RWPE2 (cell line): ENCODE data around the gene HSD11B1.

Experiments used
- ATAC-seq: fragments of 200-7000 bp; cut with Tn5 transposase; 3 replicates; pipeline ENCODE4 v1.9.1; 2021; ENCODE audit warnings: low read depth
- DNase-seq: peaks from one replicate; pipeline ENCODE4 v3.0.0-alpha.2; 2020; ENCODE audit warnings: low spot score
- H3K27ac ChIP-seq: fragments of 450-650 bp; 2 replicates; pipeline ENCODE4 v1.5.1; 2017; ENCODE audit warnings: mild to moderate bottlenecking; ENCODE audit not compliant: poor library complexity, severe bottlenecking
- H3K27me3 ChIP-seq: fragments of 250-450 bp; sonication (Bioruptor Pico); 2 replicates; pipeline ENCODE4 v1.5.1; 2021; ENCODE audit warnings: mild to moderate bottlenecking, moderate library complexity; ENCODE audit not compliant: insufficient read depth, poor library complexity, severe bottlenecking
- H3K36me3 ChIP-seq: fragments of 250-450 bp; sonication (Bioruptor Pico); 2 replicates; pipeline ENCODE4 v1.5.1; 2020; ENCODE audit warnings: low read depth, mild to moderate bottlenecking, moderate library complexity
- H3K4me1 ChIP-seq: fragments of 250-450 bp; sonication (Bioruptor Pico); 2 replicates; pipeline ENCODE4 v1.5.1; 2021; ENCODE audit warnings: mild to moderate bottlenecking, moderate library complexity; ENCODE audit not compliant: insufficient read depth, poor library complexity, severe bottlenecking
- H3K4me3 ChIP-seq: fragments of 250-450 bp; sonication (Bioruptor Pico); 2 replicates; pipeline ENCODE4 v1.5.1; 2021; ENCODE audit warnings: mild to moderate bottlenecking, moderate library complexity; ENCODE audit not compliant: severe bottlenecking
- H3K9me3 ChIP-seq: fragments of 250-450 bp; sonication (Bioruptor Pico); 2 replicates; pipeline ENCODE4 v1.5.1; 2021; ENCODE audit warnings: mild to moderate bottlenecking, moderate library complexity; ENCODE audit not compliant: severe bottlenecking
- TF ChIP-seq, protein P1 (sequence below): fragments of 450-650 bp; IDR thresholded peaks from one replicate; pipeline ENCODE4 v1.5.1; 2017; ENCODE audit warnings: mild to moderate bottlenecking, moderate library complexity; ENCODE audit not compliant: poor library complexity, severe bottlenecking

Gene HSD11B1

DNA sequence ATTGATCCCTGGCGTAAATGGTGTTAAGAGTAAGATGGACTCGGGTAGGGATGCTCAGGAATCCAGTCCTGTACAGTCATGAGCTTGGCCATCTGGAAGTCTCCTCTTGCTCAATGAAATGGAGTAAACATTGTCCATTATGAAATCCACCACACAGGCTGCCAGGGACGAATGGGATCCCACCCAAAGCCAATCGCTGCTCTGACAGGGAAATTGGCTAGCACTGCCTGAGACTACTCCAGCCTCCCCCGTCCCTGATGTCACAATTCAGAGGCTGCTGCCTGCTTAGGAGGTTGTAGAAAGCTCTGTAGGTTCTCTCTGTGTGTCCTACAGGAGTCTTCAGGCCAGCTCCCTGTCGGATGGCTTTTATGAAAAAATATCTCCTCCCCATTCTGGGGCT, at the start of gene HSD11B1:
TSS of gene HSD11B1 (plus strand) at position 263 of the 400 bp plus-strand sequence. CDS start at position 360, 97 bp downstream.
- TF ChIP-seq, protein P1, sequence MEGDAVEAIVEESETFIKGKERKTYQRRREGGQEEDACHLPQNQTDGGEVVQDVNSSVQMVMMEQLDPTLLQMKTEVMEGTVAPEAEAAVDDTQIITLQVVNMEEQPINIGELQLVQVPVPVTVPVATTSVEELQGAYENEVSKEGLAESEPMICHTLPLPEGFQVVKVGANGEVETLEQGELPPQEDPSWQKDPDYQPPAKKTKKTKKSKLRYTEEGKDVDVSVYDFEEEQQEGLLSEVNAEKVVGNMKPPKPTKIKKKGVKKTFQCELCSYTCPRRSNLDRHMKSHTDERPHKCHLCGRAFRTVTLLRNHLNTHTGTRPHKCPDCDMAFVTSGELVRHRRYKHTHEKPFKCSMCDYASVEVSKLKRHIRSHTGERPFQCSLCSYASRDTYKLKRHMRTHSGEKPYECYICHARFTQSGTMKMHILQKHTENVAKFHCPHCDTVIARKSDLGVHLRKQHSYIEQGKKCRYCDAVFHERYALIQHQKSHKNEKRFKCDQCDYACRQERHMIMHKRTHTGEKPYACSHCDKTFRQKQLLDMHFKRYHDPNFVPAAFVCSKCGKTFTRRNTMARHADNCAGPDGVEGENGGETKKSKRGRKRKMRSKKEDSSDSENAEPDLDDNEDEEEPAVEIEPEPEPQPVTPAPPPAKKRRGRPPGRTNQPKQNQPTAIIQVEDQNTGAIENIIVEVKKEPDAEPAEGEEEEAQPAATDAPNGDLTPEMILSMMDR = no peak
- Histone ChIP-seq H3K4me1 (no peaks in the 10 kb centered on the region), H3K27ac (no peak within 1 kb of the TSS), H3K36me3 (no peaks in the 10 kb centered on the region), H3K4me3 (no peak within 1 kb of the TSS), H3K27me3 (no peaks in the 10 kb centered on the region), H3K9me3 (no peaks in the 10 kb centered on the region)
- no peak for ATAC-seq
- no peak for DNase-seq

GRCh38 chr1:209655411-209656231, 49.0 kb upstream of the HSD11B1 start:
- DNase-seq = peak; percentile 69
- Histone ChIP-seq H3K36me3 (peaks cover 5% of the 10 kb centered on the region), H3K27ac (peak overlapping the region; percentile 94), H3K4me3 (no peak overlapping the region), H3K27me3 (no peaks in the 10 kb centered on the region), H3K9me3 (no peaks in the 10 kb centered on the region), H3K4me1 (peaks cover 55% of the 10 kb centered on the region)
- TF ChIP-seq, protein P1 = no peak
- ATAC-seq = peak; percentile 55

DNA sequence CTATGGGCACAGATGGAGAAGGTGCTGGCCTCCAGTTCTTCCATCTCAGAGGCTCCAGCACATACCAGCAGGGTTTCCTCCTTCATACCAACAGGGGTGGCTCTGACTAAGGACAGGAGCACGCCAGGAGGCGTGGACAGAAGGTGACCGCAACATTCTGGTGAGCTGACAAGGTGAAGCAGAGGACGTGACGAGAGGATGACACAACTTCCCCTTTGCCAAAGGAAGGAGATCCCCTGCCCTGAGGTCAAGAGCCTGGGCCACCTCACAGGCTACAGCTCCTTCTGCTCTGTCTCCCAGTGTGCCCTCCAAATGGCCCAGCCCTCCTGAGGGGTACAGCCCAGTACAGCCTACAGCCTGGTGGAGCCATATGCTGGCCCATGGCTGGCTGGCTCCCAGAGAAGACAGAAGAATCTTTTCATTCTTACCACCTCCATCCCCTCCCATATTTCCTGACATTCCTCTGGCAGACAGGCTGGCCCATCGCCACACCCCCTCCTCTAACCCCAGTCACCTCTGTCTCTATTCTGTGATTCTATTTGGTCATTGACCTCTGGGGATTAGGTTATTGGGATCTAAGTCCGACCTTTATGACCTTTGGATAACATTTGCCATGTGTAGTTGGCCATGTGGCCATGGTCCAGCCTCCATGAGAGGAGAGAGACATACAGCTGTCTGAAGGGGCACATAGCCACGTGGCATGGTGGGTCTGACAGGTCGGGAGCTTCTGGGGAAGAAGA, 47.3 kb upstream of the HSD11B1 start:
- H3K27ac ChIP-seq = peak overlapping the region; percentile 94
- ATAC-seq = peak; percentile 44

DNA sequence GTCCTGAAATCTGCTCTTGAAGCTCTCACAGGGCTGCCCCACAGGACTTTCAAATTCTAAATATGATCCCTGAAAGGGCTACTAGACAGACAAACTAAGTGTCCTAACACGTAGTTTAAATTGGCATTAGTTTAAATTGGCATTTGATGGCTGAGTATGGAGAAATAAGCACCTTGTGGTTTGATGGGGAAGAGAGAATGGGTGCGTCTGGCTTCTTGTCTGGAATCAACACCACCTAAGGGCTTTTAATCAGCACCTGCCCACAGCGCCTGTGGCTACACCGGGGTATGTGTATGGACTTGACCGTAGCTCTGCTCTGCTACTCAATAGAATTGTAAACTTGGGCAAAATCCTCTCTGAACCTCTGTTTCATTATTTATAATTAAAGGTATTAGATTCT, 46.7 kb upstream of the HSD11B1 start:
- TF ChIP-seq, protein P1 = no peak
- H3K36me3 ChIP-seq = no peaks in the 10 kb centered on the region
- ATAC-seq (no peak), DNase-seq (no peak)
- H3K4me1 ChIP-seq = peaks cover 55% of the 10 kb centered on the region
- no peaks in the 10 kb centered on the region for H3K9me3 ChIP-seq
- no peak overlapping the region for H3K4me3 ChIP-seq
- H3K27me3 ChIP-seq = no peaks in the 10 kb centered on the region
- peak overlapping the region; percentile 94 for H3K27ac ChIP-seq

More for the DNA sequence above, 47.3 kb upstream of the HSD11B1 start:
- Histone ChIP-seq H3K27me3 (no peaks in the 10 kb centered on the region), H3K36me3 (no peaks in the 10 kb centered on the region), H3K9me3 (no peaks in the 10 kb centered on the region), H3K4me1 (peaks cover 55% of the 10 kb centered on the region), H3K4me3 (no peak overlapping the region)
- peak; percentile 73 for DNase-seq
- TF ChIP-seq, protein P1 = no peak
